Ascending aorta (tissue), 2 donors: ENCODE results near the gene PUS7. TPM values are rescaled to one million over a fixed set of nuclear protein-coding genes. Genes with fewer than 3 reads are reported as not detected.

Experiments
- DNase-seq, 2 donors: peaks; one replicate each; pipeline ENCODE4 v3.0.0-alpha.2; 2019; ENCODE audit warnings: low spot score in 2 of 2
- H3K27ac ChIP-seq, 2 donors: fragments of 200-600 bp; sonication (generic); one replicate each; pipeline ENCODE4 v1.5.1; 2016 to 2017; ENCODE audit warnings: mild to moderate bottlenecking in 1 of 2
- H3K27me3 ChIP-seq: fragments of 200-600 bp; sonication (generic); one replicate; pipeline ENCODE4 v1.5.1; 2017
- H3K36me3 ChIP-seq, 2 donors: fragments of 200-600 bp; sonication (generic); one replicate each; pipeline ENCODE4 v1.5.1; 2016
- H3K4me1 ChIP-seq, 2 donors: fragments of 200-600 bp; sonication (generic); one replicate each; pipeline ENCODE4 v1.5.1; 2016 to 2017; ENCODE audit warnings: mild to moderate bottlenecking in 1 of 2
- H3K4me3 ChIP-seq, 2 donors: fragments of 200-600 bp; sonication (generic); one replicate each; pipeline ENCODE4 v1.5.1; 2016 to 2017; ENCODE audit warnings: mild to moderate bottlenecking in 1 of 2
- H3K9me3 ChIP-seq, 2 donors: fragments of 200-600 bp; sonication (generic); one replicate each; pipeline ENCODE4 v1.5.1; 2016
- CTCF ChIP-seq, 3 experiments: fragments of 200-600 bp in 2 of 3; fragments of 450-650 bp in 1 of 3; sonication (generic) in 2 of 3; IDR thresholded peaks; one replicate each; pipeline ENCODE4 v1.5.1; 2016 to 2019; ENCODE audit warnings: antibody characterized with exemption in 3 of 3, mild to moderate bottlenecking in 1 of 3, moderate library complexity in 1 of 3
- intact Hi-C: fragments of 100-400 bp; cut with DNase I; formaldehyde crosslinking; loops from one replicate; pipeline ENCODE4 v1.15.1; 2023
- total RNA-seq: library from RNA; depleted of rRNA; stranded (reverse); fragments of >200 nt; gene quantifications from one replicate; pipeline ENCODE4 v1.1.0, GENCODE V29; 2016

Gene PUS7
- total RNA-seq, 1 donor from 2014 or later, result 17.2 TPM

GRCh38 chr7:105493196-105493922, 28.7 kb downstream of the PUS7 start:
- no peak for DNase-seq
- peak overlapping the region in 1 of 2 donors; percentile 53 for H3K27ac ChIP-seq
- no peak for TF ChIP-seq CTCF (IDR thresholded peaks at IDR 0.05)
- peaks cover 0 to 13% of the 10 kb centered on the region in 2 donors for H3K4me1 ChIP-seq
- H3K4me3 ChIP-seq, result peak overlapping the region in 1 of 2 donors; percentile 47
- intact Hi-C loops, result no loop called here
- H3K9me3 ChIP-seq, result no peaks in the 10 kb centered on the region
- H3K36me3 ChIP-seq, result no peaks in the 10 kb centered on the region
- H3K27me3 ChIP-seq, result no peaks in the 10 kb centered on the region

DNA sequence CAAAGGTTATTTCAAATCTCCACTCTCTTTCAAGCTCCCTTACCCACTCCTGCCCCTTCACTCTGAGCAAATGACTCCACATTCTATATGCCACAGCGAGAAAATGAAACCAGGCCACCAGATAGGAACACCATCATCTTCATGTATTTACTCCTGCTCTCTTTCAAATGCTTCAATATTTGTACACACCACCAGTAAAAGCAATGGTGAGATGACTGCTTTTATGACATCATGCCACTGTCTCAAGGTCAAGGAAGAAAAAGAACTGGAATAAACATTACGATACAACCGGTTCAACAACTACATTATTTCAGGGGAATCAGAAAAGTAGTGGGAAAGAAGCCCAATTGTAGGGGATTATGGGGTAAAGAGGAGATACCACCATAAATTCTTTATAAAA, 32.7 kb downstream of the PUS7 start:
- no peak overlapping the region for H3K27ac ChIP-seq
- H3K27me3 ChIP-seq, result no peaks in the 10 kb centered on the region
- peaks cover 10 to 11% of the 10 kb centered on the region in 2 donors for H3K36me3 ChIP-seq
- no peak overlapping the region for H3K4me3 ChIP-seq
- intact Hi-C loops, result loop anchor here (10.0 kb wide), 1 partner anchor 565 kb away; no protein-coding TSS in a partner anchor
- DNase-seq, result no peak
- no peaks in the 10 kb centered on the region for H3K9me3 ChIP-seq
- no peak for TF ChIP-seq CTCF (IDR thresholded peaks at IDR 0.05)
- H3K4me1 ChIP-seq, result peaks cover 0 to 6% of the 10 kb centered on the region in 2 donors

- no peaks in the 10 kb centered on the region for H3K4me1 ChIP-seq
- intact Hi-C loops, result loop anchor here (10.0 kb wide), 1 partner anchor 563 kb away; no protein-coding TSS in a partner anchor
- no peak overlapping the region for H3K4me3 ChIP-seq
- H3K27ac ChIP-seq, result no peak overlapping the region
- DNase-seq, result no peak
- peaks cover 10 to 11% of the 10 kb centered on the region in 2 donors for H3K36me3 ChIP-seq
- H3K27me3 ChIP-seq, result no peaks in the 10 kb centered on the region
- TF ChIP-seq CTCF (IDR thresholded peaks at IDR 0.05), result peak in 2 of 3 experiments; percentile 4 to 23
- no peaks in the 10 kb centered on the region for H3K9me3 ChIP-seq
Measured at GRCh38 chr7:105487579-105488571, 34.2 kb downstream of the PUS7 start.

GRCh38 chr7:105480931-105481330, 41.1 kb downstream of the PUS7 start:
- intact Hi-C loops, result loop anchor here (10.0 kb wide), 1 partner anchor 556 kb away; no protein-coding TSS in a partner anchor
- no peak overlapping the region for H3K4me3 ChIP-seq
- H3K36me3 ChIP-seq, result peaks cover 4 to 18% of the 10 kb centered on the region in 2 donors
- no peaks in the 10 kb centered on the region for H3K9me3 ChIP-seq
- H3K27me3 ChIP-seq, result no peaks in the 10 kb centered on the region
- DNase-seq, result no peak
- no peak for TF ChIP-seq CTCF (IDR thresholded peaks at IDR 0.05)
- H3K4me1 ChIP-seq, result no peaks in the 10 kb centered on the region
- H3K27ac ChIP-seq, result no peak overlapping the region

DNA sequence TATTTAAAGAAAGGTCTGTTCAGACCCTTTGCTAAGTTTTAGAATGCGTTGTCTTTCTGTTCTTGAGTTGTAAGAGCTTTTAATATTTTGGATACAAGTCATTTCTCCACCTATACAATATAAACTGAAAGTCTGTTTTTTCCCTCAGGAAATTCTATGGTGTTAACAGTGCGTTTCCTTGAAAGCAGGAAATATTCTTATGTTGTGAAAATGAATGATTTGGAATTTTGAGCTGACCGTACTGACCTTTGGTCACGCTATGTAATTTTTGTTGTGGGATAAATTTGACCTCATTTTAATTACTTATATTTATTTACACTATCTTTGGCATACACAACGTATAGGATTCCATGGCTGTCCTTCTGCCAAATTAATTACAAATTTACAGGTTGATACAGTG, 43.5 kb downstream of the PUS7 start:
- H3K36me3 ChIP-seq, result peaks cover 0 to 17% of the 10 kb centered on the region in 2 donors
- H3K27ac ChIP-seq, result no peak overlapping the region
- H3K27me3 ChIP-seq, result no peaks in the 10 kb centered on the region
- H3K4me3 ChIP-seq, result no peak overlapping the region
- no peaks in the 10 kb centered on the region for H3K9me3 ChIP-seq
- no peak for TF ChIP-seq CTCF (IDR thresholded peaks at IDR 0.05)
- DNase-seq, result no peak
- intact Hi-C loops, result no loop called here
- no peaks in the 10 kb centered on the region for H3K4me1 ChIP-seq
